GM10248 (cell line): Measurements from ENCODE around the gene CLDN34.
A peak's percentile ranks its signal among the peaks of the same experiment; 100 is the strongest.

ENCODE experiments used
- CTCF ChIA-PET: fragments of 300-600 bp; sonication (Branson Sonifier 250); formaldehyde crosslinking; extraction: SDS; loops from one replicate; lab custom pipeline; 2021; ENCODE audit warnings: antibody characterized with exemption; lab: Yijun Ruan, JAX
- POLR2A ChIA-PET: fragments of 350-650 bp; sonication (Branson Sonifier 250); formaldehyde crosslinking; extraction: SDS; loops from one replicate; lab custom pipeline; 2020; ENCODE audit warnings: antibody characterized with exemption; lab: Yijun Ruan, JAX
- DNase-seq: peaks from one replicate; pipeline ENCODE4 v3.0.0; 2012; ENCODE audit errors: extremely low spot score
- CTCF ChIP-seq: IDR thresholded peaks from 2 replicates; pipeline ENCODE4 v1.5.1; 2012; ENCODE audit warnings: mild to moderate bottlenecking, low read depth; ENCODE audit errors: extremely low read depth, missing control alignments, control extremely low read depth

Gene CLDN34

GRCh38 chrX:9983441-9983840, 16.3 kb downstream of the CLDN34 start:
- TF ChIP-seq CTCF: no peak
- CTCF ChIA-PET: interaction anchor here (1.4 to 4.5 kb wide), 2 partner anchors 14 to 136 kb away, joined by 6 to 35 read pairs; no protein-coding TSS in a partner anchor
- POLR2A ChIA-PET: no interaction called here
- no peak for DNase-seq

GRCh38 chrX:9983846-9984245, 16.7 kb downstream of the CLDN34 start:
- no peak for DNase-seq
- ChIA-PET CTCF (interaction anchor here (1.4 to 4.5 kb wide), 3 partner anchors 14 to 135 kb away, joined by 6 to 35 read pairs (median 31); no protein-coding TSS in a partner anchor), POLR2A (no interaction called here)
- TF ChIP-seq CTCF: no peak

DNA sequence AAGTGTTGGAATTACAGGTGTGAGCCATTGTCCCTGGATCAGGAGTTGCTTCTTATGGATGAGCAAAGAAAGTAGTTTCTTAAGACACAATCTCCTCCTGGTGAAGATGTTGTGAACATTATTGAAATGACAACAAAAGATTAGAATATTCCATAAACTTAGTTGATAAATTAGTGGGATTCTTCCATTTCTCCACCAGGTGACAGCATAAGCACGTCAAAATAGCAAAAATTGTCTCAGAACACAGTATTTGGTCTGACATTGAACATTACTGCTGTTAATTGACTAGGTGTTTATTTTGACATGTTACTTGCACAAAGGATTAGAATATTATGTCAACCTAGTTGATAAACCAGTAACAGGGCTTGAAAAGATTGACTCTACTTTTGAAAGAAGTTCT, 21.6 kb downstream of the CLDN34 start:
- TF ChIP-seq CTCF: peak; percentile 34
- no peak for DNase-seq
- ChIA-PET POLR2A (no interaction called here), CTCF (interaction anchor here (0.9 to 1.1 kb wide), 5 partner anchors 8 to 188 kb away, joined by 3 to 8 read pairs (median 4); no protein-coding TSS in a partner anchor)

DNA sequence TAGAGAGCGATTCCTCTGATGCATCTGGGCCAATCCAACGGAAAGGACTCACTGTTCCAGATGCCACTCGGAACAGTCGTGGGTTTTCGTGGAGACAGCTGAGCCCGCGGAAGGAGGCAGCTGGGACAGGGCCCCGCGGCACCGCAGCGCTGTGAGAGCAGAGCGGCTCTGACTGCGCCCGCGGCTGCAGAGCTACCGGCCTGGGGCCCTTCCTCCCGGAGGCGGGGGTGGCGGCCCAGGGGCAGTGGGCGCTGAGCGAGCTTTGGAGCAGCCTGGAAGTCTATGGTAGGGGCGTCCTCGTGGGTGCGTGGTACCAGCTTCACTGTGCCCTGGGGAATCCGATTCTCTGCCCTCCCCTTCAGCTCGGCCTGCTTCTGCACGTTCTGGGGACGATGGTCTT, 24.9 kb downstream of the CLDN34 start:
- TF ChIP-seq CTCF: no peak
- ChIA-PET CTCF (interaction anchor here (12.9 kb wide), 1 partner anchor 123 kb away, joined by 305 read pairs; no protein-coding TSS in a partner anchor), POLR2A (interaction anchor here (0.6 kb wide), 1 partner anchor 129 kb away, joined by 6 read pairs; no protein-coding TSS in a partner anchor)
- no peak for DNase-seq

- CTCF ChIA-PET: interaction anchor here (12.9 kb wide), 1 partner anchor 123 kb away, joined by 305 read pairs; no protein-coding TSS in a partner anchor
- no peak for DNase-seq
- TF ChIP-seq CTCF: no peak
- POLR2A ChIA-PET: no interaction called here
Observed at GRCh38 chrX:9992724-9993123, 25.6 kb downstream of the CLDN34 start.

- peak; percentile 72 for DNase-seq
- TF ChIP-seq CTCF: peak; percentile 77
- ChIA-PET POLR2A (no interaction called here), CTCF (interaction anchor here (0.7 to 12.9 kb wide), 8 partner anchors 10 to 194 kb away, joined by 3 to 305 read pairs (median 3); no protein-coding TSS in a partner anchor)
Observed at GRCh38 chrX:9995855-9996339, 28.7 kb downstream of the CLDN34 start.
